Psoas muscle (tissue), 8 donors: ENCODE measurements around the gene RAD51B. TPM values are rescaled to one million over a fixed set of nuclear protein-coding genes. Genes with fewer than 3 reads are reported as not detected.
A peak's percentile ranks its signal among the peaks of the same experiment; 100 is the strongest.

Experiments
- ATAC-seq, 4 donors: fragments of 200-7000 bp; cut with Tn5 transposase; one replicate each; pipeline ENCODE4 v1.9.1; 2020; ENCODE audit warnings: moderate library complexity in 3 of 4, mild to moderate bottlenecking in 2 of 4
- DNase-seq, 2 donors: peaks; one replicate each; pipeline ENCODE4 v3.0.0-alpha.2; 2020
- H3K27ac ChIP-seq: fragments of 200-600 bp; one replicate; pipeline ENCODE4 v1.8.0; 2022
- H3K27me3 ChIP-seq, 3 donors: fragments of 200-600 bp in 1 of 3; one replicate each; pipeline versions ENCODE4 v1.6.1 to v1.8.0; 2013 to 2022; ENCODE audit warnings: low read length in 2 of 3, mild to moderate bottlenecking in 2 of 3, moderate library complexity in 1 of 3; ENCODE audit not compliant: insufficient read depth in 3 of 3
- H3K36me3 ChIP-seq, 2 donors: fragments of 200-600 bp in 1 of 2; one replicate each; pipeline versions ENCODE4 v1.6.1 to v1.8.0; 2013 to 2022; ENCODE audit warnings: low read depth in 1 of 2, mild to moderate bottlenecking in 1 of 2, moderate library complexity in 1 of 2; ENCODE audit not compliant: insufficient read depth in 1 of 2
- H3K4me1 ChIP-seq: fragments of 200-600 bp; one replicate; pipeline ENCODE4 v1.8.0; 2022
- H3K4me3 ChIP-seq: fragments of 200-600 bp; one replicate; pipeline ENCODE4 v1.8.0; 2022; ENCODE audit warnings: mild to moderate bottlenecking
- H3K9me3 ChIP-seq: fragments of 200-600 bp; one replicate; pipeline ENCODE4 v1.8.0; 2022
- WGBS, 3 donors: extraction: QIAGEN DNeasy Blood & Tissue Kit; methylation state at CpG; one replicate each; pipeline versions ENCODE4 v1.1.6 to v1.1.7; 2013; 5-methylcytosine and 5-hydroxymethylcytosine counted together
- intact Hi-C, 2 donors: fragments of 100-400 bp; cut with DNase I; formaldehyde crosslinking; loops; one replicate each; pipeline versions ENCODE4 v1.11.0 to v1.14.2; 2022
- polyA plus RNA-seq, 3 donors: library from polyadenylated mRNA; stranded (reverse); fragments of 200-250 nt; gene quantifications; one replicate each; pipeline ENCODE4 v1.2.3, GENCODE V29; 2013
- total RNA-seq, 4 donors: library from RNA; stranded (reverse); fragmentation: NEBNext Ultra II Directional in 2 of 4; extraction: Animal tissue kit (Norgen Biotek cat#: 25700) in 2 of 4; gene quantifications; one replicate each; pipeline versions ENCODE4 v1.2.1 to v1.2.4, GENCODE V29; 2021 to 2023
- TF ChIP-seq, protein P1 (sequence below): fragments of 200-600 bp; IDR thresholded peaks from one replicate; pipeline ENCODE4 v1.8.0; 2022; ENCODE audit warnings: antibody characterized with exemption
- donor health status: healthy with polysubstance abuse.
- donor health status: DM: no; HTN: no; CAD: no; lungs with moderate emphysema.
- donor health status: Bipolar disorder and iron deficiency.
- donor health status: healthy.
- donor health status: DM: yes; HTN: yes; CAD: no.
- donor health status: DM: no; HTN: no; CAD: no.
- donor health status: DM: no; HTN: no; CAD: no.
- donor health status: DM: yes; HTN: yes; CAD: no.

Gene RAD51B
- total and polyA plus RNA-seq, 7 donors = 0.60 to 7.2 (median 2.2) TPM

DNA sequence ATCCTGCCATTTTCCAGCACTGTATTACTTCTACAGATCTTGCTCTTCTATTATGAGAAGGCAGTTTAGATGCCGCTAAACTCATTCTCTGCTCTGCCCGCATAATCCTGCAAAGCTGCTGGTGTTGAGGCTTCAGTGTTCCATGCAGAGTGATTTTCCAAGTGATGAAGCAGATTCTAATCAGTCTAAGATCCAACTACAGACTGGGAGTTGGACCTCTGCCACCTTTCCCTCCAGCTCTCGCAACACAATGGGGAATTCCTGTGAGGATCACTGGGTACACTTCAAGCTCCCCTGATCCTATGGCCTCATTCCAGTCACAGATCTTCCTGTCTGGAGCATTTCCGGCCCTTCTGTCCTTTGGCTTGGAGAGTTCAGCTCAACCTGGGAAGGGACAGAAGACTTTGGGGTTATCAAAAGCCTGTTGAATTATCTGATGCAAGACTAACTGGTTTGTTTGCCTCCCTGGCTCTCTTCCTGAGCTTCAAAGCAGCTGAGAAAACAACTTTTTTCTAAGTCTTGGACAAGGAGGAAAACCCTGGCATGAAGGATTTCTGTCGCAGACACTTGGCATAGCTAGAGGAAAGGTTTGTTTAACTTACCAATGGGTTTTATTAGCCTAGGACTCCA, 639.4 kb downstream of the RAD51B start:
- H3K36me3 ChIP-seq = no peaks in the 10 kb centered on the region
- peak; percentile 45 to 76 for DNase-seq
- H3K27me3 ChIP-seq = no peaks in the 10 kb centered on the region
- peaks cover 25% of the 10 kb centered on the region for H3K4me1 ChIP-seq
- no peak overlapping the region for H3K4me3 ChIP-seq
- intact Hi-C loops = no loop called here
- TF ChIP-seq, protein P1, sequence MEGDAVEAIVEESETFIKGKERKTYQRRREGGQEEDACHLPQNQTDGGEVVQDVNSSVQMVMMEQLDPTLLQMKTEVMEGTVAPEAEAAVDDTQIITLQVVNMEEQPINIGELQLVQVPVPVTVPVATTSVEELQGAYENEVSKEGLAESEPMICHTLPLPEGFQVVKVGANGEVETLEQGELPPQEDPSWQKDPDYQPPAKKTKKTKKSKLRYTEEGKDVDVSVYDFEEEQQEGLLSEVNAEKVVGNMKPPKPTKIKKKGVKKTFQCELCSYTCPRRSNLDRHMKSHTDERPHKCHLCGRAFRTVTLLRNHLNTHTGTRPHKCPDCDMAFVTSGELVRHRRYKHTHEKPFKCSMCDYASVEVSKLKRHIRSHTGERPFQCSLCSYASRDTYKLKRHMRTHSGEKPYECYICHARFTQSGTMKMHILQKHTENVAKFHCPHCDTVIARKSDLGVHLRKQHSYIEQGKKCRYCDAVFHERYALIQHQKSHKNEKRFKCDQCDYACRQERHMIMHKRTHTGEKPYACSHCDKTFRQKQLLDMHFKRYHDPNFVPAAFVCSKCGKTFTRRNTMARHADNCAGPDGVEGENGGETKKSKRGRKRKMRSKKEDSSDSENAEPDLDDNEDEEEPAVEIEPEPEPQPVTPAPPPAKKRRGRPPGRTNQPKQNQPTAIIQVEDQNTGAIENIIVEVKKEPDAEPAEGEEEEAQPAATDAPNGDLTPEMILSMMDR = no peak
- peak in 3 of 4 donors; percentile 62 to 66 (median 66) for ATAC-seq
- H3K9me3 ChIP-seq = no peaks in the 10 kb centered on the region
- WGBS, 3 donors = 36 to 50% (median 39%) methylated on average over 5 of the region's 5 CpGs
- peak overlapping the region; percentile 62 for H3K27ac ChIP-seq

DNA sequence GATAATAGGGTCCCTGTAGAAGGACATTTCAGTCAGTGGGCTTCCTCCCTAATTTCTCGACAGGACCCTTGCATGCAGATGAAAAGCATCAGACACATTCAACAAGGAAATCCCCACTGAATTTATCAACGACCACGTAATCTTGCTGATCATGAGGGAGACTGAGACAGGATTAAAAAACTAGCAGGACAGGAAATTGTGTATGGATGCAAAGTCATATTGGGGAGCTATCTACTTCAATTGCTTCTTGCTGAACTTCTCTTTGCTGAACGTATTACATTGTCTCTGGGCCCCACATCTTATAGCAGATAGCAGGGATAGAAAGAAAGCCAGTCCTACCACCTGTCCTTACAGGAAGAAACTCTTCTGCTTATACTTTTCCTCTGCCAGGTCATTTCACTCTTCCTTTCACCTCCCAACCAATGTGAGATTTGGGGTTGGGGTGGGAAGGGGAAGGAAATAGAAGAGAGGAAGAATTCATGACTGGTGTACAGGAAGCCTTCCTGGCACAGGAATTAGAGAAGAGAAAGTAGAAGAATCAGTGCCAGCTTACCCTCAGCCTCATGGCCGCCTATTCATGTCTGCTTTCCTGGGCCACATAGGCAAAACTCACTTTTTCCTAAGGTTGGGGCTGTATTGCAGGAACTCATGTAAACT, 640.0 kb downstream of the RAD51B start:
- H3K4me1 ChIP-seq = peaks cover 25% of the 10 kb centered on the region
- H3K36me3 ChIP-seq = no peaks in the 10 kb centered on the region
- intact Hi-C loops = no loop called here
- TF ChIP-seq, protein P1 = no peak
- no peaks in the 10 kb centered on the region for H3K9me3 ChIP-seq
- H3K4me3 ChIP-seq = no peak overlapping the region
- peak overlapping the region; percentile 62 for H3K27ac ChIP-seq
- WGBS, 3 donors = 57 to 62% (median 58%) methylated on average over 5 of the region's 5 CpGs
- DNase-seq (no peak), ATAC-seq (no peak)
- no peaks in the 10 kb centered on the region for H3K27me3 ChIP-seq

DNA sequence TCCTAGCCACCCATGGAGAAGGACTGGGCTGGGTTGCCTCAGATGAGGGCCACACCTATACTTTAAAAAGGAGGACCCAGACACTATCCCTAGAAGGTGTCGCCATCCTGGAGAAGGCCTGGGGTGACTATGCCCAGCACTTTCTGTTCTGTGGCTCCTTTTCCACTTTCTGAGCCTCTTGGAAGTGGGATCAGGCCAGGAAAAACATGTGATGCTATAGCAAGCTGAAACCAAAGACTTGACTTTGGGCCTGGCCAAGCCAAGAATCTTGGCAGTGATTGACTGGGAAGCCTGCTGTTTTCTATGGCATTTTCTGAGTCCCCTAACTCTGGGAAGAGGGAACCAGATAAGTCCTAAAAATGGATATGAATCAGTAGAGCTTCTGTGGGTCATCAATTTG, 641.0 kb downstream of the RAD51B start:
- WGBS, 3 donors = 24 to 41% (median 32%) methylated on average over 1 of the region's 1 CpG
- DNase-seq (peak in 1 of 2 donors; percentile 60), ATAC-seq (peak; percentile 35 to 82 (median 60))
- H3K4me3 ChIP-seq = no peak overlapping the region
- H3K27me3 ChIP-seq = no peaks in the 10 kb centered on the region
- H3K36me3 ChIP-seq = no peaks in the 10 kb centered on the region
- H3K9me3 ChIP-seq = no peaks in the 10 kb centered on the region
- TF ChIP-seq, protein P1 = no peak
- intact Hi-C loops = no loop called here
- H3K27ac ChIP-seq = peak overlapping the region; percentile 62
- peaks cover 25% of the 10 kb centered on the region for H3K4me1 ChIP-seq

DNA sequence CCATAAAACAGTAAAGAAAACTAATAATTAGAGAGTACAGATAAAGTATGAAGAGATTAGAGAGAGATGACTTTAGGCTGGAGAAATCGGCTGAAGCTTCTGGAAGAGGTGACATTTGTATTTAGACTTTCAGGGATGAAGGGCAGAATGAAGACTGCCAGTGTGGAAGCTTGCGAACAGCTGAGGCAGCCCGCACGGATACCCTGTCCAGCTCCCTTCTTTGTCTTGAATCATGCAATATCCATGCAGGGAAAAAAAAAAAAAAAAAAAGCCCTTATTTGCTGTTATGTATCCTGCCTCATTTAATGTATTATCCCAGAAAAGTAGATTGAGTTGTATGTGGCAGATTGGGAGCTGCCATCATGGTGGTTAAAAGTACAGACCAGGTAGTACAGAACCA, 641.5 kb downstream of the RAD51B start:
- TF ChIP-seq, protein P1 = no peak
- no peak for DNase-seq
- intact Hi-C loops = no loop called here
- Histone ChIP-seq H3K4me1 (peaks cover 25% of the 10 kb centered on the region), H3K4me3 (no peak overlapping the region), H3K9me3 (no peaks in the 10 kb centered on the region), H3K36me3 (no peaks in the 10 kb centered on the region), H3K27me3 (no peaks in the 10 kb centered on the region), H3K27ac (peak overlapping the region; percentile 62)
- no peak for ATAC-seq
- 48 to 70% (median 54%) methylated on average over 4 of the region's 4 CpGs for WGBS, 3 donors
